Urinary bladder (tissue), 4 donors: ENCODE data around the gene DDRGK1. TPM values are rescaled to one million over a fixed set of nuclear protein-coding genes. Genes with fewer than 3 reads are reported as not detected.
"Not testable (repeated sequence)": the region's sequence is repeated elsewhere in the genome, so short reads cannot be mapped to it uniquely, and the experiment has no call there.

Experiments used
- DNase-seq: peaks from one replicate; pipeline ENCODE4 v3.0.0-alpha.2; 2015; ENCODE audit errors: extremely low spot score
- H3K27ac ChIP-seq: one replicate; pipeline ENCODE4 v1.5.1; 2013; ENCODE audit warnings: low read depth, mild to moderate bottlenecking, moderate library complexity
- H3K36me3 ChIP-seq: one replicate; pipeline ENCODE4 v1.6.1; 2013; ENCODE audit warnings: mild to moderate bottlenecking, moderate library complexity; ENCODE audit not compliant: insufficient read depth
- H3K4me1 ChIP-seq: one replicate; pipeline ENCODE4 v1.6.1; 2013; ENCODE audit warnings: mild to moderate bottlenecking, moderate library complexity; ENCODE audit not compliant: insufficient read depth
- H3K4me3 ChIP-seq: one replicate; pipeline ENCODE4 v1.5.1; 2013; ENCODE audit warnings: low read depth, low read length
- WGBS: extraction: QIAGEN DNeasy Blood & Tissue Kit; methylation state at CpG from one replicate; pipeline ENCODE4 v1.1.7; 2013; 5-methylcytosine and 5-hydroxymethylcytosine counted together
- polyA plus RNA-seq: library from polyadenylated mRNA; stranded (reverse); fragments of 200-250 nt; gene quantifications from one replicate; pipeline ENCODE4 v1.2.3, GENCODE V29; 2013
- total RNA-seq: library from RNA; depleted of rRNA; stranded (reverse); fragments of >200 nt; gene quantifications from one replicate; pipeline ENCODE4 v1.2.3, GENCODE V29; 2014
- donor health status: healthy with polysubstance abuse.
- donor health status: healthy.

DDRGK1 gene
- total and polyA plus RNA-seq, 2 donors = 14.8 to 76.3 TPM

GRCh38 chr20:3193806-3194616 is 10.5 kb downstream of the DDRGK1 start:
- Histone ChIP-seq H3K4me3 (no peak overlapping the region), H3K4me1 (no peaks in the 10 kb centered on the region), H3K36me3 (no peaks in the 10 kb centered on the region), H3K27ac (no peak overlapping the region)
- 93% methylated on average over 14 of the region's 14 CpGs for WGBS
- DNase-seq = no peak

- Histone ChIP-seq H3K36me3 (no peaks in the 10 kb centered on the region), H3K4me1 (no peaks in the 10 kb centered on the region), H3K27ac (no peak overlapping the region), H3K4me3 (no peak overlapping the region)
- 95% methylated on average over 18 of the region's 18 CpGs for WGBS
- no peak for DNase-seq
These were observed 12.1 kb downstream of the DDRGK1 start for GRCh38 chr20:3192226-3193015.

- 92% methylated on average over 14 of the region's 14 CpGs for WGBS
- Histone ChIP-seq H3K27ac (no peak overlapping the region), H3K36me3 (no peaks in the 10 kb centered on the region), H3K4me3 (no peak overlapping the region), H3K4me1 (no peaks in the 10 kb centered on the region)
- DNase-seq = no peak
These were observed 13.8 kb downstream of the DDRGK1 start for GRCh38 chr20:3190681-3191111.

GRCh38 chr20:3189561-3190131 is 14.8 kb downstream of the DDRGK1 start:
- 84% methylated on average over 4 of the region's 4 CpGs for WGBS
- Histone ChIP-seq H3K27ac (no peak overlapping the region), H3K4me3 (no peak overlapping the region), H3K4me1 (no peaks in the 10 kb centered on the region), H3K36me3 (no peaks in the 10 kb centered on the region)
- DNase-seq = no peak

- Histone ChIP-seq H3K27ac (no peak overlapping the region), H3K36me3 (no peaks in the 10 kb centered on the region), H3K4me1 (no peaks in the 10 kb centered on the region), H3K4me3 (no peak overlapping the region)
- 77% methylated on average over 3 of the region's 3 CpGs for WGBS
- DNase-seq = no peak
These were observed 15.6 kb downstream of the DDRGK1 start for GRCh38 chr20:3188823-3189413.

GRCh38 chr20:3187861-3188260 is 16.6 kb downstream of the DDRGK1 start:
- not testable (repeated sequence) for H3K4me3 ChIP-seq

GRCh38 chr20:3183896-3184612 is 20.4 kb downstream of the DDRGK1 start:
- Histone ChIP-seq H3K27ac (no peak overlapping the region), H3K4me1 (no peaks in the 10 kb centered on the region), H3K4me3 (no peak overlapping the region), H3K36me3 (no peaks in the 10 kb centered on the region)
- DNase-seq = no peak
- 88% methylated on average over 3 of the region's 3 CpGs for WGBS

More at GRCh38 chr20:3187861-3188260, 16.6 kb downstream of the DDRGK1 start:
- H3K27ac ChIP-seq, H3K36me3 ChIP-seq, DNase-seq, H3K4me1 ChIP-seq: not testable (repeated sequence)
- 93% methylated on average over 9 of the region's 9 CpGs for WGBS

- not testable (repeated sequence) for H3K4me3 ChIP-seq, H3K27ac ChIP-seq, H3K4me1 ChIP-seq, H3K36me3 ChIP-seq, DNase-seq
- over 99% methylated on average over 5 of the region's 5 CpGs for WGBS
These were observed 22.1 kb downstream of the DDRGK1 start for GRCh38 chr20:3182429-3182828.

- Histone ChIP-seq H3K4me1 (no peaks in the 10 kb centered on the region), H3K4me3 (no peak overlapping the region), H3K36me3 (no peaks in the 10 kb centered on the region), H3K27ac (no peak overlapping the region)
- DNase-seq = no peak
- WGBS = 51% methylated on average over 5 of the region's 5 CpGs
These were observed 23.2 kb downstream of the DDRGK1 start for GRCh38 chr20:3181270-3181669.

GRCh38 chr20:3180319-3180718 is 24.2 kb downstream of the DDRGK1 start:
- Histone ChIP-seq H3K27ac (no peak overlapping the region), H3K36me3 (no peaks in the 10 kb centered on the region), H3K4me3 (no peak overlapping the region), H3K4me1 (no peaks in the 10 kb centered on the region)
- DNase-seq = no peak
- WGBS = 78% methylated on average over 4 of the region's 4 CpGs

GRCh38 chr20:3177746-3178485 is 26.6 kb downstream of the DDRGK1 start:
- Histone ChIP-seq H3K4me1 (no peaks in the 10 kb centered on the region), H3K27ac (no peak overlapping the region), H3K36me3 (no peaks in the 10 kb centered on the region), H3K4me3 (no peak overlapping the region)
- WGBS = 84% methylated on average over 8 of the region's 8 CpGs
- no peak for DNase-seq

GRCh38 chr20:3175270-3175669 is 29.2 kb downstream of the DDRGK1 start:
- Histone ChIP-seq H3K36me3 (no peaks in the 10 kb centered on the region), H3K4me3 (no peak overlapping the region), H3K27ac (no peak overlapping the region), H3K4me1 (no peaks in the 10 kb centered on the region)
- no peak for DNase-seq
- WGBS = 39% methylated on average over 1 of the region's 1 CpG
